RWPE2 (cell line): Measurements from ENCODE around the gene PVALB.

Experiments used
- ATAC-seq: fragments of 200-7000 bp; cut with Tn5 transposase; 3 replicates; pipeline ENCODE4 v1.9.1; 2021; ENCODE audit warnings: low read depth
- DNase-seq: peaks from one replicate; pipeline ENCODE4 v3.0.0-alpha.2; 2020; ENCODE audit warnings: low spot score
- H3K27ac ChIP-seq: fragments of 450-650 bp; 2 replicates; pipeline ENCODE4 v1.5.1; 2017; ENCODE audit warnings: mild to moderate bottlenecking; ENCODE audit not compliant: poor library complexity, severe bottlenecking
- H3K27me3 ChIP-seq: fragments of 250-450 bp; sonication (Bioruptor Pico); 2 replicates; pipeline ENCODE4 v1.5.1; 2021; ENCODE audit warnings: mild to moderate bottlenecking, moderate library complexity; ENCODE audit not compliant: insufficient read depth, poor library complexity, severe bottlenecking
- H3K36me3 ChIP-seq: fragments of 250-450 bp; sonication (Bioruptor Pico); 2 replicates; pipeline ENCODE4 v1.5.1; 2020; ENCODE audit warnings: low read depth, mild to moderate bottlenecking, moderate library complexity
- H3K4me1 ChIP-seq: fragments of 250-450 bp; sonication (Bioruptor Pico); 2 replicates; pipeline ENCODE4 v1.5.1; 2021; ENCODE audit warnings: mild to moderate bottlenecking, moderate library complexity; ENCODE audit not compliant: insufficient read depth, poor library complexity, severe bottlenecking
- H3K4me3 ChIP-seq: fragments of 250-450 bp; sonication (Bioruptor Pico); 2 replicates; pipeline ENCODE4 v1.5.1; 2021; ENCODE audit warnings: mild to moderate bottlenecking, moderate library complexity; ENCODE audit not compliant: severe bottlenecking
- H3K9me3 ChIP-seq: fragments of 250-450 bp; sonication (Bioruptor Pico); 2 replicates; pipeline ENCODE4 v1.5.1; 2021; ENCODE audit warnings: mild to moderate bottlenecking, moderate library complexity; ENCODE audit not compliant: severe bottlenecking
- TF ChIP-seq, protein P1 (sequence below): fragments of 450-650 bp; IDR thresholded peaks from one replicate; pipeline ENCODE4 v1.5.1; 2017; ENCODE audit warnings: mild to moderate bottlenecking, moderate library complexity; ENCODE audit not compliant: poor library complexity, severe bottlenecking

The PVALB gene

DNA sequence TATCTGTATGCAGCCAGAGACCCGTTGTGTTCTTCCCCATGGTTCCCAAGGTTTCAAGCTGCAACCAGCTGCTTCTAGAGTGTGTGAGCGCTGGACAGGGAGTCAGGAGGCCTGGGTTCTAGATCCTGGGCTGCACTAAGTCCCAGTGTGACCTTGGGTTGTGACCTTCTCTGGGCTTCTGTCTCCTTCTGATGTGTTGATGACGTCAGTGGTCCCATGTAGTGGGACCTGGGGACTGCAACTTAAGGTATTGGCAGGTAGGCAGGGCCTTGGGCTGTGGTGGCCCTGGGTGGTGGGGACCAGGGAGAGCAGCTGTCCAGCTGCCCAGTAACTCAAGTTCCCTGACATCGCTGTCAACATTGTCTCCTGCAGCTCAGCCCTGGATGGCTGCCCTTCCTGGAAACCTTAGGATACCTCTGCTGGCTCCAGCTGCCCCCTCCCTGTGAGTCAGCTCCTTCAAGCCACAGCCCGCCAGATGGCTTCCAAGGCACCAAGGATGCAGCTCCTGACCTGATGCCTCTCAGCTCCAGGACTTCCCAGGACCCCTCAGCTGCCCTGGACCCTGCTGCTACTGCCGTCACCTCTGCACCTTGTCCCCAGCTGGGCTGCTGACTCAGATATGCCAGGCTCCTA, 1.3 kb upstream of the PVALB start:
- no peak for DNase-seq

DNA sequence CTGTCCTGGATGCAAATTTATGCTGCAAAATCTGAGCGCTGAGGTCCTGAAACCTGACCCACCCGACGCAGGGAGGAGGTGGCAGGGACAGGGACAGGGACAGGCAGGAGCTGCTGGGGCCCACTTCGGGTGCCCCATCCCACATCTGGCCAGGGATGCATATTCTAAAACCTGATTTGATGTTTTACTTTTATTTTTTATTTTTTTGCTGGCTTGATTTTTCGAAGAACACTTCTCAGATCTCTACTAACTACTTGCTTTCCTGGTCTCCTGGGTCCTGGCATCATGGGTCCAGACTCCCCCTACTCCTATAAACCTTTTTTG, 652 bp upstream of the PVALB start:
- no peak for DNase-seq
- H3K4me1 ChIP-seq, result no peaks in the 10 kb centered on the region

More for the DNA sequence above, 1.3 kb upstream of the PVALB start:
- H3K27me3 ChIP-seq, result peaks cover 62% of the 10 kb centered on the region
- no peak overlapping the region for H3K4me3 ChIP-seq
- peak; percentile 51; the same call in 2 of the 3 replicates for ATAC-seq
- TF ChIP-seq, protein P1, sequence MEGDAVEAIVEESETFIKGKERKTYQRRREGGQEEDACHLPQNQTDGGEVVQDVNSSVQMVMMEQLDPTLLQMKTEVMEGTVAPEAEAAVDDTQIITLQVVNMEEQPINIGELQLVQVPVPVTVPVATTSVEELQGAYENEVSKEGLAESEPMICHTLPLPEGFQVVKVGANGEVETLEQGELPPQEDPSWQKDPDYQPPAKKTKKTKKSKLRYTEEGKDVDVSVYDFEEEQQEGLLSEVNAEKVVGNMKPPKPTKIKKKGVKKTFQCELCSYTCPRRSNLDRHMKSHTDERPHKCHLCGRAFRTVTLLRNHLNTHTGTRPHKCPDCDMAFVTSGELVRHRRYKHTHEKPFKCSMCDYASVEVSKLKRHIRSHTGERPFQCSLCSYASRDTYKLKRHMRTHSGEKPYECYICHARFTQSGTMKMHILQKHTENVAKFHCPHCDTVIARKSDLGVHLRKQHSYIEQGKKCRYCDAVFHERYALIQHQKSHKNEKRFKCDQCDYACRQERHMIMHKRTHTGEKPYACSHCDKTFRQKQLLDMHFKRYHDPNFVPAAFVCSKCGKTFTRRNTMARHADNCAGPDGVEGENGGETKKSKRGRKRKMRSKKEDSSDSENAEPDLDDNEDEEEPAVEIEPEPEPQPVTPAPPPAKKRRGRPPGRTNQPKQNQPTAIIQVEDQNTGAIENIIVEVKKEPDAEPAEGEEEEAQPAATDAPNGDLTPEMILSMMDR, result no peak
- no peak overlapping the region for H3K27ac ChIP-seq
- no peaks in the 10 kb centered on the region for H3K4me1 ChIP-seq
- no peaks in the 10 kb centered on the region for H3K36me3 ChIP-seq
- no peaks in the 10 kb centered on the region for H3K9me3 ChIP-seq

DNA sequence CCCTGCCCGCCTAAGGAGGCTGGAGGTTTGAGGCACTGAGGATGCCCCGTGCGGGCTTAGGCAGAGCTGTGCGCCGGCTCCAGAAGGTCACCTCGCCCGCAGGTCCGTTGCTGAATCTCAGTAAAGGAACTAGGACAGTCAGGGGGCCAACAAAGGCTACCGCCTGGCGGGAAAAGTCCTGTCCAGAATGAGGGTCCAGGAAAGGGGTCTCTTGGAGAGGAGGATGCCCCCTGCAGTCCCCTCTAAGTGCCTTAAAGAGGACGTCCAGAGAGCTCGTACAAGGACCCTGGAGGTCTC, 548 bp downstream of the PVALB start:
- ATAC-seq, result 0 out of 3 replicates have a peak, but pooled peaks have one; percentile 32
- H3K9me3 ChIP-seq, result no peaks in the 10 kb centered on the region
- TF ChIP-seq, protein P1, result no peak
- H3K27me3 ChIP-seq, result peaks cover 67% of the 10 kb centered on the region
- H3K4me3 ChIP-seq, result no peak overlapping the region
- no peak for DNase-seq
- H3K4me1 ChIP-seq, result no peaks in the 10 kb centered on the region
- H3K27ac ChIP-seq, result no peak overlapping the region
- no peaks in the 10 kb centered on the region for H3K36me3 ChIP-seq

More for the DNA sequence above, 652 bp upstream of the PVALB start:
- Histone ChIP-seq H3K36me3 (no peaks in the 10 kb centered on the region), H3K9me3 (no peaks in the 10 kb centered on the region), H3K27me3 (peaks cover 65% of the 10 kb centered on the region), H3K4me3 (no peak overlapping the region), H3K27ac (no peak overlapping the region)
- TF ChIP-seq, protein P1, result no peak
- no peak for ATAC-seq

DNA sequence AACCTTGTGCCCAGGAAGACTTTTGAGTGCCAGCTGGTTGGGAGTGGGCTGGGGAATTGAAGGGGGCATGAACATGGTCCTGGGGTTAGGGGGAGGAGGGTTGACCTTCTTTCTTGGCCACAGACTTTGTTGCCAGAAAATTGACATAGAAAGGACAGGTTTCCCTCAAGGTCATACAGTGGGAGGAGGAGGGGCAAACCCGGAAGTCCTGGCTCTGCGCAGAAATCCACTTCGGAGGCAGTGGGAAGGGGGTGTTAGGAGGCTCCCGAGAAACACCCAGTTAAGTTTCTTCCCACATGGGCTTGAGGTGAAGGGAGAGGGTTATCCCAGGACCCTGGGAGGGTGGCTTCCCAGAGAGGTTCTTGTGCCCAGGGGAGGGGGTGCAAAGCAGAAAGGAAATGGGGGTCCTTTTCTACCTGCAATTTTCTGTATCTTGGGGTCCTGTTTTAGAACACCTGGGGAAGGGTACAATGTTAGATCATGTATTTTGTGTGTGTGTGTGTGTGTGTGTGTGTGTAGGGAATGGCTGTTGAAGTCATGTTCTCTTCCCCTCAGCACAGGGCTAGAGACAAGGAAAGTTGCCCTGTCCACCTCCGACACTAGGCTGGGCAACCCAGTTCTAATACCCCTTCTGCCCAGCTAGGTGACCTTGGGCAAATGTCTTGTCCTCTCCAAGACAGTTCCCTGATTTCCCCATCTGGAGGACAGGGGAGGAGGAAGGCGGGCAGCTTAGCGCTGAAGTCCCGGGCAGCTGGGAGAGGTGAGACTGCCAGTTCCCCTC, 1.1 kb downstream of the PVALB start:
- H3K27ac ChIP-seq, result no peak overlapping the region
- DNase-seq (no peak), ATAC-seq (no peak)
- H3K4me3 ChIP-seq, result no peak overlapping the region
- TF ChIP-seq, protein P1, result no peak
- H3K36me3 ChIP-seq, result no peaks in the 10 kb centered on the region
- peaks cover 64% of the 10 kb centered on the region for H3K27me3 ChIP-seq
- H3K9me3 ChIP-seq, result no peaks in the 10 kb centered on the region
- H3K4me1 ChIP-seq, result no peaks in the 10 kb centered on the region

DNA sequence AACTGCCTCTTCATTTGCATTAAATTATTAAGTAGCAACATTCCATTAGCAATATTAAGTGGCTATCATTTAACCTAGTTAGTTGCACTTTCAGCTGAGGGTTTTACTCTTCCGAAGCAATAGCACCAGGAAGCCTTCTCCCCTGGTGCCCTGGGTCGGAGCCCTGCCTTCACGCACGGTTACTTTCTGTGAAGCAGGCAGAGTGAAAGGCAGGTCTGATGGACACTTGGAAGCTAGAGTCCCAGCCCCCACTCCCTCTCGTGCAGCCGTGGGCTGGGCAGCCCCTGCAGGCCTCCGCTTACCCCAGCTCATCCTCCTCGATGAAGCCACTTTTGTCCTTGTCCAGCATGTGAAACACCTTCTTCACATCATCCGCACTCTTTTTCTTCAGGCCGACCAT, 2.0 kb downstream of the PVALB start:
- H3K4me1 ChIP-seq, result no peaks in the 10 kb centered on the region
- H3K27ac ChIP-seq, result no peak overlapping the region
- ATAC-seq (no peak), DNase-seq (no peak)
- H3K36me3 ChIP-seq, result no peaks in the 10 kb centered on the region
- TF ChIP-seq, protein P1, result no peak
- H3K4me3 ChIP-seq, result no peak overlapping the region
- no peaks in the 10 kb centered on the region for H3K9me3 ChIP-seq
- peaks cover 62% of the 10 kb centered on the region for H3K27me3 ChIP-seq
